ENCODE data around the gene ENTPD8. TPM values are rescaled to one million over a fixed set of nuclear protein-coding genes. Genes with fewer than 3 reads are reported as not detected.

ENTPD8 gene
- total RNA-seq, 4 donors from 2014 or later, result 0.57 TPM; not detected in 3

GRCh38 chr9:137487454-137488326, 46.5 kb upstream of the ENTPD8 start:
- TF ChIP-seq CTCF (IDR thresholded peaks at IDR 0.05) (no peak), POLR2AphosphoS5 (IDR thresholded peaks at IDR 0.05) (no peak), EP300 (IDR thresholded peaks at IDR 0.05) (no peak), POLR2A (IDR thresholded peaks at IDR 0.05) (no peak)
- H3K4me1 ChIP-seq, result peaks cover 0 to under 1% (median 0%) of the 10 kb centered on the region in 3 donors
- no peak overlapping the region for H3K4me3 ChIP-seq
- 80 to 85% methylated on average over 4 to 30 of the region's 41 CpGs for WGBS, 2 donors (ENCODE audit: low coverage in 1 of 2)
- H3K27ac ChIP-seq, result no peak overlapping the region
- no peak for ATAC-seq
- no peaks in the 10 kb centered on the region for H3K9me3 ChIP-seq
- no peaks in the 10 kb centered on the region for H3K27me3 ChIP-seq
- H3K36me3 ChIP-seq, result peaks cover 0 to 35% of the 10 kb centered on the region in 2 donors

GRCh38 chr9:137486545-137487453, 45.6 kb upstream of the ENTPD8 start:
- 70 to 90% methylated on average over 2 to 14 of the region's 35 CpGs for WGBS, 2 donors (ENCODE audit: low coverage in 1 of 2)
- H3K27me3 ChIP-seq, result no peaks in the 10 kb centered on the region
- TF ChIP-seq POLR2A (IDR thresholded peaks at IDR 0.05) (no peak), CTCF (IDR thresholded peaks at IDR 0.05) (no peak), EP300 (IDR thresholded peaks at IDR 0.05) (no peak), POLR2AphosphoS5 (IDR thresholded peaks at IDR 0.05) (no peak)
- no peaks in the 10 kb centered on the region for H3K9me3 ChIP-seq
- H3K4me1 ChIP-seq, result peaks cover 0 to 9% (median 0%) of the 10 kb centered on the region in 3 donors
- ATAC-seq, result no peak
- peaks cover 0 to 35% of the 10 kb centered on the region in 2 donors for H3K36me3 ChIP-seq
- H3K27ac ChIP-seq, result no peak overlapping the region
- H3K4me3 ChIP-seq, result no peak overlapping the region

GRCh38 chr9:137486141-137486490, 45.0 kb upstream of the ENTPD8 start:
- no peak overlapping the region for H3K4me3 ChIP-seq
- no peak for ATAC-seq
- no peak overlapping the region for H3K27ac ChIP-seq
- H3K36me3 ChIP-seq, result peaks cover 0 to 28% of the 10 kb centered on the region in 2 donors
- no peaks in the 10 kb centered on the region for H3K27me3 ChIP-seq
- H3K4me1 ChIP-seq, result peaks cover 0 to 12% (median 0%) of the 10 kb centered on the region in 3 donors
- WGBS, 2 donors (ENCODE audit: low coverage in 1 of 2), result 88 to 91% methylated on average over 12 of the region's 15 CpGs
- no peak for TF ChIP-seq EP300 (IDR thresholded peaks at IDR 0.05)
- TF ChIP-seq CTCF (IDR thresholded peaks at IDR 0.05), result no peak
- H3K9me3 ChIP-seq, result no peaks in the 10 kb centered on the region

GRCh38 chr9:137485343-137486140, 44.4 kb upstream of the ENTPD8 start:
- no peaks in the 10 kb centered on the region for H3K9me3 ChIP-seq
- ATAC-seq, result no peak
- whole genome bisulfite sequencing, 2 donors (ENCODE audit: low coverage in 1 of 2), result 82 to 97% methylated on average over 6 to 11 of the region's 26 CpGs
- H3K27ac ChIP-seq, result no peak overlapping the region
- H3K4me1 ChIP-seq, result peaks cover 0 to 12% (median 0%) of the 10 kb centered on the region in 3 donors
- H3K27me3 ChIP-seq, result no peaks in the 10 kb centered on the region
- no peak overlapping the region for H3K4me3 ChIP-seq
- H3K36me3 ChIP-seq, result peaks cover 0 to 32% of the 10 kb centered on the region in 2 donors
- TF ChIP-seq CTCF (IDR thresholded peaks at IDR 0.05), result no peak

All from gastroesophageal sphincter (tissue), 4 donors.